Panc1 (cell line): Measurements from ENCODE around the gene MRPL41.

Experiments
- POLR2AphosphoS5 ChIP-seq: IDR thresholded peaks from 2 replicates; pipeline ENCODE4 v1.6.1; 2012; ENCODE audit warnings: mild to moderate bottlenecking, low read depth, low read length, moderate library complexity
- SIN3A ChIP-seq: IDR thresholded peaks from 2 replicates; pipeline ENCODE4 v1.6.1; 2012; ENCODE audit warnings: low read depth, mild to moderate bottlenecking, low read length, moderate library complexity, borderline replicate concordance; ENCODE audit not compliant: insufficient read depth
- TF ChIP-seq, protein P1 (sequence below): fragments of 450-650 bp; IDR thresholded peaks from 2 replicates; pipeline ENCODE4 v1.5.1; 2017; ENCODE audit warnings: mild to moderate bottlenecking

DNA sequence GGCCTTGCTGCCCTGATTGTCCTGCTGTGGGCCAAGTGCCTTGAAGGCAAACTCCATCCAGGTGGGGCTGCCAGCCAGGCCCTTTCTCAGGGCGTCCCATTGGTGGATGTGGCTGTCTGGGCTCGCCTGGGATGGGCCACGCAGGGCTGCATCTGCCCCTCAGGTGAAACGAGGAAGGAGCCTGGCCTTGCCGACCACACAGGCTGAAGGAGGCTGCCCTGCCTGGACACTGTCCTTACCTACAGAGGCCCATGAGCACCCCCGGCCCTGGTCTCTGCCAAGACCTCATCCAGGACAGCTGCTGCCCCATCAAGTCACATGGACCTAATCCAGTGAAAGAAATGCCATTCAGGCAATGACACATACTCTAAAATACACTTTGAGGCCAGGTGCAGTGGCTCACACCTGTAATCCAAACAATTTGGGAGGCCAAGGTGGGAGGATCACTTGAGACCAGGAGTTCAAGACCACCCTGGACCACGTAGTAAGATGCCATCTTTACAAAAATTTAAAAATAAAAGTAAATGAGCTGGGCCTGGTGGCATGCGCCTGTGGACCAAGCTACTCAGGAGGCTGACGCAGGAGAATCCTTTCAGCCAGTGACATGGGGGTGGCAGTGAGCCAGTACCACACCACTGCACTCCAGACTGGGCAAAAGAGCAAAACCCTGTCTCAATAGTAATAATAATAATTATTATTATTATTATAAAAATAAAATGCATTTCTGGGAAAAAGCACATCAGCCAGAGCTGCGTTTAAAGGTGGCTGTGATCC is 35.3 kb upstream of the MRPL41 start:
- TF ChIP-seq, protein P1, sequence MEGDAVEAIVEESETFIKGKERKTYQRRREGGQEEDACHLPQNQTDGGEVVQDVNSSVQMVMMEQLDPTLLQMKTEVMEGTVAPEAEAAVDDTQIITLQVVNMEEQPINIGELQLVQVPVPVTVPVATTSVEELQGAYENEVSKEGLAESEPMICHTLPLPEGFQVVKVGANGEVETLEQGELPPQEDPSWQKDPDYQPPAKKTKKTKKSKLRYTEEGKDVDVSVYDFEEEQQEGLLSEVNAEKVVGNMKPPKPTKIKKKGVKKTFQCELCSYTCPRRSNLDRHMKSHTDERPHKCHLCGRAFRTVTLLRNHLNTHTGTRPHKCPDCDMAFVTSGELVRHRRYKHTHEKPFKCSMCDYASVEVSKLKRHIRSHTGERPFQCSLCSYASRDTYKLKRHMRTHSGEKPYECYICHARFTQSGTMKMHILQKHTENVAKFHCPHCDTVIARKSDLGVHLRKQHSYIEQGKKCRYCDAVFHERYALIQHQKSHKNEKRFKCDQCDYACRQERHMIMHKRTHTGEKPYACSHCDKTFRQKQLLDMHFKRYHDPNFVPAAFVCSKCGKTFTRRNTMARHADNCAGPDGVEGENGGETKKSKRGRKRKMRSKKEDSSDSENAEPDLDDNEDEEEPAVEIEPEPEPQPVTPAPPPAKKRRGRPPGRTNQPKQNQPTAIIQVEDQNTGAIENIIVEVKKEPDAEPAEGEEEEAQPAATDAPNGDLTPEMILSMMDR = no peak
- TF ChIP-seq POLR2AphosphoS5 = no peak
- TF ChIP-seq SIN3A = no peak
